ENCODE data around the gene GLG1. TPM values are rescaled to one million over a fixed set of nuclear protein-coding genes. Genes with fewer than 3 reads are reported as not detected.

GLG1 gene
- total RNA-seq, 1 experiment from 2014 or later, result 81.7 TPM

DNA sequence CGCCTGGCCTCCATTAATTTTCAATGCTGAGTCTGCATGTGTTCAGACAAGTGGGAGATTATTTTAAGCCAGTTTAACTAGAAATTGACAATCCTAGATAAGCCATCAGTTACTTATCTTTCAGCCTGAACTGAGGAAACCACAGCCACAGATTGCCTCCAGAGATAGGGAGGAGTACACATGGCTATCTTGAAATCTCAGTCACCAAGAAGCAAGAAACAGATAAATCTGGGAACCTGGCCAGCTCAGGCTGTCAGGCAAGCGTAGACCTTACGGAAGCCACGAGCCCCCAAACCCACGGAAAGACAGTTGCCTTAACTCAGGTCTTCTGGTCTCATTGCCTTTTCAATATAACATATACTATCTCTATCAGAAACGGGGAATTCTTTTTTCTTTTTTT is 2.0 kb upstream of the GLG1 start:
- DNase-seq (ENCODE audit: low read depth), result no peak

DNA sequence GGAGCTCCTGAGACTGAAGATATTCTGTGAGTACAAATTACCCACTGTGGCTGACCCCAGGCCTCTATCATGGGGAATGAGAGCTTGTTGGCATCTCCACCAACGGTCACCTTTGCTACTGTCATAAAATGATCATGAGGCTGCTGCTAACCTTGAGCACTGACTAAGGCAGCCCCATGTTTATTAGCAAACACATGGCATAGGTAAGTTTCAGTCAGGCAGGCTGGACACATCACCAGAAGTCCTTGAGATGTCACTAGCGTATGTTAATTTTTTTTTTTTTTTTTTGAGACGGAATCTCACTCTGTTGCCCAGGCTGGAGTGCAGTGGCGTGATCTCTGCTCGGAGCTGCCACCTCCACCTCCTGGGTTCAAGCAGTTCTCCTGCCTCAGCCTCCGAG is 1.5 kb upstream of the GLG1 start:
- DNase-seq (ENCODE audit: low read depth), result no peak

DNA sequence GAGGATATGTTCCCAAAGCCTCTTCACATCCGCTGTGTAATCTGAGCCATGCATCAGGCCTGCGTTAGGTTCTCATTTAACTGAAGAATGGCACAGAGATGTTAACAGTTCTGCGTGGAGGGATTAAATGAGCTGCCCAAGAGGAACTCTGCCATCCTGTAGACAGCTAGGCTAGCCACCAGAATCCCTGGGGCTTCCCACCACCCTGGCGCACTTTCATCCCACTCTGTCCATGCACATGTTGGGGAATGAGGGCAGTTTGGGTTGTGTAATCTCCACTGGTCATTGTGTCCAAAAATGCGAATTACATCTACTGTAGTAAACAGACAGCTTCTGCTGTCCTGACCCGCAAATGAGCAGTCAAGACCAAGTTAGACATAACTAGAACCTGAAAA is 1.0 kb upstream of the GLG1 start:
- DNase-seq (ENCODE audit: low read depth), result peak; percentile 31

- no peak for DNase-seq (ENCODE audit: low read depth)
Measured at GRCh38 chr16:74607310-74607961, 522 bp upstream of the GLG1 start.

GRCh38 chr16:74605746-74606520 is 981 bp downstream of the GLG1 start:
- peak; percentile 9 for DNase-seq (ENCODE audit: low read depth)

GRCh38 chr16:74605332-74605731 is 1.6 kb downstream of the GLG1 start:
- no peak for DNase-seq (ENCODE audit: low read depth)

DNA sequence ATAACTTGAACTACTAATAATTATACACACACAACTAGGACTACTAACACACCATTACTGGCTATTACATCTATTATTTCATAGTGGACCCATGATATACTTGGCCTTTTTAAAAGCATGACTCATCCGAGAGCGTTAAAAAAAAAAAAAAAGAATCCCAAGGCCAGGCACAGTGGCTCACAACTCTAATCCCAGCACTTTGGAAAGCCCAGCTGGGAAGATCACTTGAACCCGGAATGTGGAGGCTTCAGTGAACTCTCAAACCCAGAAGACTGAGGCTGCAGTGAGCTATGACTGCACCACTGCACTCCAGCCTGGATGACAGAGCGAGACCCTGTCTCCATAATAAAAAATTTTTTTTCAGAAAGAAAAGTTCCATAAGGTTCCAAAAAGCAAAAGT is 3.1 kb downstream of the GLG1 start:
- DNase-seq (ENCODE audit: low read depth), result peak; percentile 44

DNA sequence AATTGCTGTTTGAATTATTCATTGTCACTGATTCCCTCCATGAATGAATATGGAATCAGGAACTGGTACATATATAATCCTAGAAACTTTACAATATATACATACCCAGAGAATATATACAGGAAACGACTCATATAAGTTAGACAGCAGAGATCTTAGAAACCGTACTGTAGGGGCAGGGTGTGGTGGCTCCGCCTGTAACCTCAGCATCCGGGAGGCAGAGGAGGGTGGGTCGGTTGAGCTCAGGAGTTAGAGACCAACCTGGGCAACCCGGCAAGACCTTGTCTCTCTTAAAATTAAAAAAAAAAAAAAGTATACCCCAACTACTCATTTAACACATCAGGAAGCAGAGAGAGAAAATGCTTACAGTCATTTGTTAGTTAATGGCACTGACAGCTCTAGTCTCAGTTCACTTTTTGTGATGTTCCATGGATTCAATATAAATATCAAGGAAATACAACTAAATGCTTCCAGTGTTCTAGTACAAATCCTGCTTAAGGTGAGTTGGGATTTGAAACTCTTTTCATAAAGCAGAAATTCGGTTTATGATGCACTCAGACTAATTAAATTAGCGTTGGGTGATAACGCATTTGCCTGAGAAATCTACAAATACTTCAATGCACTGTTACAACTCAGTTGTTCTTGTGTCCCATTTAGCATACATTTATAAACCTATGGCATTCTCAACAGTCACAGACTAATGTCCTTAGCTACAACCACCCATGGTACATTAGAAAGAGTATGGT is 5.6 kb downstream of the GLG1 start:
- DNase-seq (ENCODE audit: low read depth), result no peak

- DNase-seq (ENCODE audit: low read depth), result no peak
Measured at GRCh38 chr16:74596586-74596985, 10.3 kb downstream of the GLG1 start.

GRCh38 chr16:74592847-74593246 is 14.1 kb downstream of the GLG1 start:
- DNase-seq (ENCODE audit: low read depth), result no peak

DNA sequence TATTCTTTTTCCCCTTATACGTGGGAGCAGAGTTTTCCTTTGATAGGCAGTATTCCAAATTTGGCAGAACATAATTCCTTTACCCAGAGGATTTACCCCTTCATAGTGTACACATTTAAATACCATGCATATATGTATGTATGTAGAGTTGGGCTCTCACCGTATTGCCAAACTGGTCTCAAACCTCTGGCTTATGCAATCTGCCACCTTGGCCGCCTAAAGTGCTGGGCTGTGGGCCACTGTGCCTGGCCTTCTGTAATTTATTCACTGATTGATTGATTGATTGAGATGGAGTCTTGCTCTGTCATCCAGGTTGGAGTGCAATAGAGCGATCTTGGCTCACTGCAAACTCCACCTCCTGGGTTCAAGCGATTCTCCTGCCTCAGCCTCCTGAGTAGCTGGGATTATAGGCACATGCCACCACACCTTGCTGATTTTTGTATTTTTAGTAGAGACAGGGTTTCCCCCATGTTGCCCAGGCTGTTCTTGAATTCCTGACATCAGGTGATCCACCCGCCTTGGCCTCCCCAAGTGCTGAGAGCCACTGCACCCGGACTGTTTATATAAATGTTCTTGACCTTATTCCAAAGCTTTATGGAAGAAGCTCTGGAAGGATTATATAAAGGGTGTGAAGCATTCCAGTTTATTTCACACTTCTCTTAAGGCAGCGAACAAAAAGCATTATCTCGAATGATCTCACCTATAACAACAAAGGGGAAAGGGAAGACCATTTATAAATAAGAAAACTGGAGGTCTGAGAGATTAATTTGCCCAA is 14.9 kb downstream of the GLG1 start:
- DNase-seq (ENCODE audit: low read depth), result no peak

DNA sequence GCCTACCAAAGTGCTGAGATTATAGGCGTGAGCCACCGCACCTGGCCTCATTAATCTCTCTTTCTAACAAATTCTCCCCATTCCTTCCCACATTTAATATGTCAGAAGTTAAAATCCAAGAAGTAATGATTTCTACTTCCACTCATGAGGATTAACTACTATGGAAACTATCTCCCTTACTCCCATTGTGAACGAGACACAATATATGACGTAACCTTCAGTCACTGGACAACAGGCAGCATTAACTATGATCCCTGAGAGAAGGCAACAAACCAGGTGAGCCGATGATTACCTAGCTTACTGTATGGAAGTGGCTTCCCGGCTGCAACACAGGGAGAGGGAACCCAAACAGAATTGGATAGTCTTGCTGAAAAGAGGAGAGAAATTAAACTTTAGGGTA is 20.0 kb downstream of the GLG1 start:
- no peak for DNase-seq (ENCODE audit: low read depth)

GRCh38 chr16:74585846-74586443 is 21.0 kb downstream of the GLG1 start:
- no peak for DNase-seq (ENCODE audit: low read depth)

- no peak for DNase-seq (ENCODE audit: low read depth)
Measured at GRCh38 chr16:74583926-74584666, 22.8 kb downstream of the GLG1 start.

DNA sequence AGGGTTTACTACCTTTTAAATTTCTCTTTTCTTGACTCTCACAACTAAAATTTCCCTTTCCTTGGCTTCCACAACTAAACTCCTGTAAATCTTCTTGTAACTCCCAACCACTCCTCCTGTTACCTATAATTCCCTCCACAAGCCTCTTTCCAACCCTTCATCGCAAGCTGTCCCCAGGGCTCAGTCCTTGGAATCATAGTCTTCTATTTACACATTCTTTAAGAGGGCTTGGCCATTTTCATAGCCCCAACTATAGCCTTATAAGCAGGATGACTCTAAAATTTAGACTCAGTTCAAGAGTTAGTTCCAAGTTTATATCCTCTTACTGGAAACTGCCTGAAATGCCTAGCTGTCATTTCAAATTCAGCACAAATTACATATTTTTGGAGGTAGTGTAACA is 23.9 kb downstream of the GLG1 start:
- no peak for DNase-seq (ENCODE audit: low read depth)

- peak; percentile 79 for DNase-seq (ENCODE audit: low read depth)
Measured at GRCh38 chr16:74580833-74581232, 26.1 kb downstream of the GLG1 start.

GRCh38 chr16:74578838-74579237 is 28.1 kb downstream of the GLG1 start:
- DNase-seq (ENCODE audit: low read depth), result no peak

DNA sequence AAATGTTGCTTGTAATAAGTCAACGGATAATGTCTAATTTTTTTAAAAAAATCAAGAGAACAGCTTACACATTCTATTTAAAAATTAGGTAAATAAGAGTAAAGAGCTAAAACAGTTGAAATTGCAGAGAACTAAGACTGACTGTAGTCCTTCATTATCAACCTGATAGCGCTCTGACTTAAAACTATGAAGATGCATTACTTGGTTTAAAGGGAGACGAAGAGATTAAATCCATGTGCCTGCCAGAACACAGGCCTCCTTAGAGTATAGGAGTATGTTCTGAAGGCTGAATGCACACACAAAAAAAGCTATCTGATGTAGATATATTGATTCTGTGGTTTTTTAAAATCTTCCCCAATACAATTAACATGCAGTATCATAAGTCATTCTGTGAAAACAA is 28.5 kb downstream of the GLG1 start:
- DNase-seq (ENCODE audit: low read depth), result no peak

- DNase-seq (ENCODE audit: low read depth), result peak; percentile 73
Measured at GRCh38 chr16:74577882-74578366, 29.0 kb downstream of the GLG1 start.

- DNase-seq (ENCODE audit: low read depth), result no peak
Measured at GRCh38 chr16:74575807-74576643, 30.9 kb downstream of the GLG1 start.

Data from LHCN-M2 (cell line).